ENCODE results near the gene LZTS3. TPM values are rescaled to one million over a fixed set of nuclear protein-coding genes. Genes with fewer than 3 reads are reported as not detected.
"Not testable (repeated sequence)": the region's sequence is repeated elsewhere in the genome, so short reads cannot be mapped to it uniquely, and the experiment has no call there.

LZTS3 gene
- total RNA-seq, 1 donor from 2014 or later: 12.0 TPM

DNA sequence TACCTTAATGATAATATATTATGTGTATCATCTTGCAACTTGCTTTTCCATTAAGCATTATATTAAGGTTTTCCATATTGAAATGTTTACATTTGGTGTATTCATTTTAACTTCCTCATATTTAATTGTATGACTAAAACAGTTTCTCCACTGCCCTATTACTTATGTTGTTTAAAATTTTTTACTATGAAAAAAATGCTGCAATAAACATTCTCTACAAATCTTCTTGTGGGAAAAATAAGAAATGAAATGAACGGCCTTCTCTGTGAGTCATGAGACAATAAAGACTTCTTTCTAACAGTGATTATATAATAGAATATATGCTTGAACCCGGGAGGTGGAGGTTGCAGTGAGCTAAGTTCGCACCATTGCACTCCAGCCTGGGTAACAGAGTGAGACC is 39.2 kb downstream of the LZTS3 start:
- no peak for DNase-seq

DNA sequence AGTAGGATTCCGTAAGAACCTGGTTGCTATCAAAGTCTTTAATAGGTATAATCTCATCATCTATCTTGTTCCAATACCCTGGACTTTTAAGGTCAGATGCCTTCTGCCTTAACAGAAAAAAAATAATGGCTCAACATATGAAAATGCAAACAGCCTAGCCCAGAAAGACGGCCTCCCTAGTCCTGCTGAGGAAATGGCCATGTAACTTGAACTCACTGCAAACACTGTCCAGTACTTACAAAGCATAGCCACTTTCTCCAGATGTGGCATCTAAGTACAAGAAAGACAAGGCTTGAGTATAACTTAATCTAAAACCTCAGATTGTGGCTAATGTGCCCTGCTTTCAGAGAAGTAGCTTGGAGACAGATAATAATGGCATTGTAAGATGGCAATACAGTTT is 40.2 kb downstream of the LZTS3 start:
- no peak for DNase-seq

DNA sequence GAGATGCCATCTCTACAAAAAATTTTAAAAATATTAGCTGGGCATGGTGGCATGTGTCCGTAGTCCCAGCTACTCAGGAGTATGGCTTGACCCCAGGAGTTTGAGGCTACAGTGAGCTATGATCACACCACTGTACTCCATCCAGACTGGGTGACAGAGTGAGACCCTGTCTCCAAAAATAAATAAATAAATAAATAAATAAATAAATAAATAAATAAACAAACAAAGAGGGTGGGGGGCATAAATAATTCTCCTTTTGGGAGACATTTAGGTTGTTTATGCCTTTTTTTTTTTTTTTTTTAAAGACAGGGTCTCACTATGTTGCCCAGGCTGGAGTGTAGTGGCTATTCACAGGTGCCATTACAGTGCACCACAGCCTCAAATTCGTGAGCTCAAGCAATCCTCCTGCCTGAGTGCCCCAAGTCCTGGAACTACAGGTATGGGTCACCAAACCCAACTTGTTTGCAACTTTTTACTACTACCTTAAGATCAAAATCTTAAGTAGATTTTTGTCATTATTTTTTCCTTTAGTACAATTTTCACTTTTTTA is 43.2 kb downstream of the LZTS3 start:
- DNase-seq: no peak

DNA sequence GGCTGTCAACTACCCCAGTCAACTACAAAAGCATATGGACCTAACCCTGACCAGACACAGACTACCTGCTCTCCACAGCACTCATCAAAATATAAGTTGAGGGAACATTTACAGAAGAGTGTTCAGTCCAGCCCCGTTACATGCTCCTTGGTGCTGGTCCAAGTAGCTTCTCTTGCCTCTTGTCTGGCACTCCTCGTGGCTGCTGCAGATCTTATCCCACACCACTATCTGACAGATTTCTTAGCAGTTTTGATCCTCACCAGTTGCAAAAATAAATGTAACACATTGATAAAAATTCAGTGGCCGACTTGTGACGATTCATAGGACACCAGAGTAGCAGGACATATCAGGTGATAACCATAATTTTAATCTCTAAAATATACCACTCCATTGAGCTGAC is 44.3 kb downstream of the LZTS3 start:
- DNase-seq: no peak

DNA sequence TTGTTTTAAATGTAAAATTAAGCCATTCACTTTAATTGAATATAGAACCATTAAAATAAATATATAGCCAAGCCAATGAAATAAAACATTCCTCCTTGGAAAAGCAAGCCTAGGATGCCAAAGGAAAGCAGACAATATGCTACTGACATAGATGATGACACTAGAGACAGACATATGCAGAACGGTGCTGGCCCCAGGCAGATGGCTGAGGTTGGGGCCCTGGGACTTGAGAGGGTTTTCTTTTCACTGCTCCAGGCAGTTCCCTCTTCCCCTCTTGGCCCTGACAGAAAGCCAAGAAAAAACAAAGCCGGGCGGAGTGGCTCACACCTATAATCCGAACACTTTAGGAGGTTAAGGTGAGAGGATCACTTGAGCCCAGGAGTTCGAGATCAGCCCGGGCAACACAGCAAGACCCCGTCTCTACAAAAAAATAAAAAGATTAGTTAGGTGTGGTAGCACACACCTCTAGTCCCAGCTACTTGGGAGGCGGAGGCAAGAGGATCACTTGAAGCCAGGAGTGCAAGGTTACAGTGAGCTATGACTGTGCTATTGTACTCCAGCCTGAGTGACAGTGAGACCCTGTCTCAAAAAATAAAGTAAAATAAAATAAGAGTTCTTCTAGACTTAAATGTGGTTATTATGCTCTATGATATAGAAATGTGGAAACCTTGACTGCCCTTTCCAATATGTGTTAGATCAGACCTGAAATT is 44.9 kb downstream of the LZTS3 start:
- DNase-seq: no peak

DNA sequence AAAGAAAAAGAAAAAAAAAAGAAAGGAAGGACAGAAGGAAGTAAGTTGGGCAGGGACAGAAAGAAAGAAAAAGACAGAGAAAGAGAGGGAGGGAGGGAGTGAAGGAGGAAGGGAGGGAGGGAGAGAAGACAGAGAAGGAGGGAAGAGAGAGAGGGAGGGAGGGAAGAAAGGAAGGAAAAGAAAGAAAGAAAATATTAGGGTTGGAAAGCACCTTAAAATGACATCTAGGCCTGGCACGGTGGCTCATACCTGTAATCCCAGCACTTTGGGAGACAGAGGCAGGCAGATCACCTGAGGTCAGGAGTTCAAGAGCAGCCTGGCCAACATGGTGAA is 46.9 kb downstream of the LZTS3 start:
- no peak for DNase-seq

DNA sequence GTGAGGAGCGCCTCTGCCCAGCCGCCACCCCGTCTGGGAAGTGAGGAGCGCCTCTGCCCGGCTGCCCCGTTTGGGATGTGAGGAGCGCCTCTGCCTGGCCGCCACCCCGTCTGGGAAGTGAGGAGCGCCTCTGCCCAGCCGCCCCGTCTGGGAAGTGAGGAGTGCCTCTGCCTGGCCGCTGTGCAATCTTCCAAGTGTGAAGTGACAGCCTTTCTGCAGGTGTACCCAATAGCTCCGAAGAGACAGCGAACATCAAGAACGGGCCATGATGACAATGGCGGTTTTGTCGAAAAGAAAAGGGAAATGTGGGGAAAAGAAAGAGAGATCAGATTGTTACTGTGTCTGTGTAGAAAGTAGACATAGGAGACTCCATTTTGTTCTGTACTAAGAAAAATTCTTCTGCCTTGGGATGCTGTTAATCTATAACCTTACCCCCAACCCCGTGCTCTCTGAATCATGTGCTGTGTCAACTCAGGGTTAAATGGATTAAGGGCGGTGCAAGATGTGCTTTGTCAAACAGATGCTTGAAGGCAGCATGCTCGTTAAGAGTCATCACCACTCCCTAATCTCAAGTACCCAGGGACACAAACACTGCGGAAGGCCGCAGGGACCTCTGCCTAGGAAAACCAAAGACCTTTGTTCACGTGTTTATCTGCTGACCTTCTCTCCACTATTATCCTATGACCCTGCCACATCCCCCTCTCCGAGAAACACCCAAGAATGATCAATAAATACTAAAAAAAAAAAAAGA is 47.4 kb downstream of the LZTS3 start:
- DNase-seq: not testable (repeated sequence)

DNA sequence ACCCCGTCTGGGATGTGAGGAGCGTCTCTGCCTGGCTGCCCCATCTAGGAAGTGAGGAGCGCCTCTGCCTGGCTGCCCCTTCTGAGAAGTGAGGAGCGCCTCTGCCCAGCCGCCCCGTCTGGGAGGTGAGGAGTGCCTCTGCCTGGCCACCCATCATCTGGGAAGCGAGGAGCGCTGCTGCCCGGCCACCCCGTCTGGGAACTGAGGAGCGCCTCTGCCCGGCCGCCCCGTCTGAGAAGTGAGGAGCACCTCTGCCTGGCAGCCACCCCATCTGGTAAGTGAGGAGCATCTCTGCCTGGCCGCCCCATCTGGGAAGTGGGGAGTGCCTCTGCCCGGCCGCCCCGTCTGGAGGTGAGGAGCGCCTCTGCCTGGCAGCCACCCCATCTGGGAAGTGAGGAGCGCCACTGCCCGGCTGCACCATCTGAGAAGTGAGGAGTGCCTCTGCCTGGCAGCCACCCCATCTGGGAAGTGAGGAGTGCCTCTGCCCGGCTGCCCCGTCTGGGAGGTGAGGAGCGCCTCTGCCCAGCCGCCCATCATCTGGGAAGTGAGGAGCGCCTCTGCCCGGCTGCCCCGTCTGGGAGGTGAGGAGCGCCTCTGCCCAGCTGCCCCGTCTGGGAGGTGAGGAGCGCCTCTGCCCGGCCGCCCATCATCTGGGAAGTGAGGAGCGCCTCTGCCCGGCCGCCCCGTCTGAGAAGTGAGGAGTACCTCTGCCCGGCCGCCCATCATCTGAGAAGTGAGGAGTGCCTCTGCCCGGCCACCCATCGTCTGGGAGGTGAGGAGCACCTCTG is 48.4 kb downstream of the LZTS3 start:
- DNase-seq: not testable (repeated sequence)

DNA sequence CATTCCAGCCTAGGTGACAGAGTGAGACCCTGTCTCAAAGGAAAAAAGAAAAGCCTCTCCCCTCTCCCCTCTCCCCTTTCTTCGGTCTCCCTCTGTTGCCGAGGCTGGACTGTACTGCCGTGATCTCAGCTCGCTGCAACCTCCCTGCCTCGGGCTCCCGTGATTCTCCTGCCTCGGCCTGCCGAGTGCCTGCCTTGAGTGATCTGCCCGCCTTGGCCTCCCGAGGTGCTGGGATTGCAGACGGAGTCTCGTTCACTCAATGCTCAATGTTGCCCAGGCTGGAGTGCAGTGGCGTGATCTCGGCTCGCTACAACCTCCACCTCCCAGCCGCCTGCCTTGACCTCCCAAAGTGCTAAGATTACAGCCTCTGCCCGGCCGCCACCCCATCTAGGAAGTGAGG is 49.2 kb downstream of the LZTS3 start:
- DNase-seq: not testable (repeated sequence)

DNA sequence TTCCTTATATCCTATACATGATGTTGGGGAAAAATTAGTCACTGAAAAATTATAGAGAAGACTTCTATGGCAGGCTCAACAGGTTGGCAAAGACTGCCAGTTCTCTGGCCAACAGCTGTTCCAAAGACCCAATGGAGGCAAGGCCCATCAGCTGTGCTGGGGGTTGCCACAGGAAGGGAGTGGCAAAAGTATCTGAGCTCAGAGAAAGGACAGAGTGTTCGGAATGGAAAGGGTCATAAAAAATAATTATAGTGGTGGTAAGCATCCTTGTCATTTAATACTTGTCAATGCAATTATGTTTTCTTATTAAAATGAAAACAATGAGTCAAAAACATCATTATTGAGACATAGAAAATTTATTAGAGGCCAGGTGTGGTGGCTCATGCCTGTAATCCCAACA is 49.8 kb downstream of the LZTS3 start:
- no peak for DNase-seq

DNA sequence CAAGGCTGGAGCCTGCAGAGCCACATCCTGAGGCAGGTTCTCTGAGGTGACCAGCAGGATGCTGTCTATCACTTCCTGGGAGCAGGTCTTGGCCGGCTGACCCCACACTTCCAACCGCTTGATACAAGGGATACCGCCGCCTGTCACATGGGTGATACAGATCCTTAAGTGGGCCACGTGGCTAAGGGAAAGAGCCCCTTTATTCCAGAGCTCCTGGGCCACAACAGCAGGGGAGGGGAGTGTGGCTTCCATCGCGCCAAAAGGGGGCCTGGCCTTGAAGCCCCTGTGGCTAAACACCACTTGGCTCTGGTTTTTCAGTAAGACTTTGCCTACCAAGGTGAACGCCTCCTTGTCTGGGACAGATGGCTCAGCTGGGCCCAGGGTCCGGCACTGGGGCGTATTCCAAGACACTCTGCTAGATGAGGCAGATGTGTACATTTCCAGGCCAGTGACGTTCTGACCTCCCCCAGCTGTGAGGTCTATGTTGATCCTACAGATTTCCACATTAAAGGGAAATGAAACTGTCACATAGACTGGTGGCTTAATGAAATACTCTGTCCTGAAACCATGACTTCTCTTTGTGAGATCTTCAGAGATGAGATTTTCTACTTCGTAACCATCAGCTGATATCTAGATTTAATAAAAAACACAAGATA is 51.3 kb downstream of the LZTS3 start:
- DNase-seq: no peak

DNA sequence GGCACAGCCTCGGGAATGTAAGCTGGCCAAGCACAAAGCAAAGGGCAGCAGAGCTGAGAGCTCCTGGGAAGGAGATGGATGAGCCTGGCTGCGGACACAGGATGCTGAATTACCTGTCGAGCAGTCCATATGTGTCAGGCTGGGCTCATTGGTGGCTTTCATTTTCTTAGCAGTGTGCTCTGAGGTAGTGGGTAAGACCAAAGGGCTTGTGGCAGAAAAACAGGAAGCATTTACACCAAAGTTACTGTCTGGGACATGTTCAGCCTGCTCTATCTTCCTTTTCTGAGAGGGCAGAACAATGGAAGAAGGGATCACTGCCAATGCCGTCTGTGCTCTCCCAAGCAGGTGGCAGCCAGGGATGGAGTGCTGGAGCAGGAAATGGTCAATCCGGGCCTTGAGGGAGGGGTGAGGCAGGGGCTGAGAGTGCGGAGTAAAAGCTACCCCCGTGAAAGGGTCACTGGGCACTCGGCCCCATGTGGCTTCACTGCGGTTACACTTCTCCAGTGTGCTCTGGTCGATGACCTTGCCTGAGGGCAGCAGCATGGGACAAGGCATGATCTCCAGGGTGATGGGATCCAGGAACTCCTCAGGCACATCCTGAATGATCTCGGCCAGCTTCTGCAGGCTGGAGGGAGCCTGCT is 52.0 kb downstream of the LZTS3 start:
- DNase-seq: no peak

DNA sequence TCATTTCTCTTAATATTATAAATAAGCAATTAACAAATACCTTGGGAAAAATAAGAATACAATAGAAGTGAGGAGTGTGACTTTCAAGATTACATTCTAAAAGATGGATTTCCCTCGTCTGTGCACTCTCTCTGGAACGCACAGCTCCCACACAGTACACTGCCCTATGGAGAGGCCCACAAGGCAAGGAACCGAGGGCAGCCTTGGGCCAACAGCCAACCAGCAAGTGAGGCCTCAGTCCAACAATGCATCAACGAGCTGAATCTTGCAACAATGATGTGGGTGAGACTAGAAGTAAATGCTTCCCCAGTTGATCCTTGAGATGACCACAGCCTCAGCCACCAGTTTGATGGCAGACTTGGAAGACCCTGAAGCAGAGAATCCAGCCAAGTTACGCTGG is 54.3 kb downstream of the LZTS3 start:
- no peak for DNase-seq

DNA sequence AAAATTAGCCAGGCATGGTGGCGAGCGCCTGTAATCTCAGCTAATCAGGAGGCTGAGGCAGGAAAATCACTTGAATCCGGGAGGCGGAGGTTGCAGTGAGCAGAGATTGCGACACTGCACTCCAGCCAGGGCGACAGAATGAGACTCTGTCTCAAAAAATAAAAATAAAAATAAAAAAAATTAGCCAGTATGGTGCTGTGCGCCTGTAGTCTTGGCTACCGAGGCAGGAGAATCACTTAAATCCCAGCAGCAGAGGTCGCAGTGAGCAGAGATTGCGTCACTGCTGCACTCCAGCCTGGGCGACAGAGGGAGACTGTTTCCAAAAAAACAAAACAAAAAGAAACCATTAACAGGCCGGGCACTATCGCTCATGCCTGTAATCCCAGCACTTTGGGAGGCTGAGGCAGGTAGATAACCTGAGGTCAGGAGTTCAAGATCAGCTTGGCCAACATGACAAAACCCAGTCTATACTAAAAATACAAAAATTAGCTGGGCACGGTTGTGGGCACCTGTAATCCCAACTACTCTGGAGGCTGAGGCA is 55.4 kb downstream of the LZTS3 start:
- DNase-seq: peak; percentile 42

DNA sequence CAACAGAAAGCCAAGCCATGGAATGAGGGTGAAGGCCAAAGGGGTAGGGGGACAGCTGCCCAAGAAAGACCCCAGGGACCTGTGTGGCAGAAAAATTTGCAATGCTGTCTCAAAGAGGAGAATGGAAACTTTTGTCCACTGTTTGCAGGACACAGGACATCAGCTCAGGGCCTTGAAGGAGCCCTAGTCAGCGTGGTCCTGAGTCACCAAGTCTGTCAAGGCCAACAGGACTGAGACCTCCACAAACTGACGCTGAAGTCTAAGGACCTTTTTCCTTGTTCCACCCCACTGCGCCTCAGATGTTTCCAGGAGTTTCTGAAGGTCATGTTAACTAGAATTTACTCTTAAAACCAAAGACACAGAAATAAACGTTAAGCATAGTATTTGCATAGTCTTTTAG is 57.0 kb downstream of the LZTS3 start:
- no peak for DNase-seq

DNA sequence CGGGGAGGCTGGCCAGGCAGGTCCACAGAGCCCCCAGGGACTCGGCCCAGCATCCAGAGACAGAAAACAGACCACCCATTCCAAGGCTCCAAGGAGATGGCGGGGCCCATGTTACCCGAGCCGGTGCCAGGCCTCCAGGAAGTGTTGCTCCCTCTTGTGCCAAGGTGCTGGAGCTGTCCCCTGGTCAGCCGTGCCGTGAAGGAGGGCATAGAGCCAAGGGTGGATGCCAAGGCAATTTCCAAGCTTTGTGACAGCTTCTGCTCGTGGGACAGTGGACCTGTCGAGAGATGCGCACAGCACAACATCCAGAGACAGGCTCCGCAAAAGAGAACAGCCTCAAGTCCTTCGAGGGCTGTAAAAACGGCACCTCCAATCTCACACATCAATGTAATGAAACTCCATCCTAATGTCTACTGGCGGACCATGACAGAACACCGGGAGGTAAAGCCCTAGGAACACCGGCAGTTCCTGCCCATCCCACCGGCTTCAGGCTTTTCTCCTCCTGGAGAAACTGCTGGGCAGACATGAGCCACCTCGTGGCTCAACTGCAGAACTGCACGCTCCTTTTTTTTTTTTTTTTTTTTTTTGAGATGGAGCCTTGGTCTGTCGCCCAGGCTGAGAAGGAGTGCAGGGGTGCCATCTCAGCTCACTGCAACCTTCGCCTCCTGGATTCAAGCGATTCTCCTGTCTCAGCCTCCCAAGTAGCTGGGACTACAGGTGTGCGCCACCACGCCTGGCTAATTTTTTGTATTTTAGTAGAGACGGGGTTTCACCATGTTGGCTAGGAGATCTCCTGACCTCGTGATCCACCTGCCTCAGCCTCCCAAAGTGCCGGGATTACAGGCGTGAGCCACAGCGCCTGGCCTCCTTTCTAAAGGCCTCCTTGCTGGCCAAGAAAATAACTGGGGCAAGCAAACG is 57.9 kb downstream of the LZTS3 start:
- no peak for DNase-seq

All from occipital lobe (tissue), 2 donors.